Loucy (cell line): Measurements from ENCODE around the gene POMT1.

ENCODE experiments used
- EZH2phosphoT487 ChIP-seq: fragments of 200-600 bp; IDR thresholded peaks from 2 replicates; pipeline ENCODE4 v1.6.1; 2018; ENCODE audit warnings: antibody characterized with exemption, mild to moderate bottlenecking, moderate library complexity, borderline replicate concordance
- TF ChIP-seq, protein P1 (sequence below): fragments of 200-600 bp; sonication (generic); conservative IDR thresholded peaks from 2 replicates; pipeline ENCODE4 v1.5.1; 2014; ENCODE audit warnings: mild to moderate bottlenecking, antibody characterized with exemption, low read length

DNA sequence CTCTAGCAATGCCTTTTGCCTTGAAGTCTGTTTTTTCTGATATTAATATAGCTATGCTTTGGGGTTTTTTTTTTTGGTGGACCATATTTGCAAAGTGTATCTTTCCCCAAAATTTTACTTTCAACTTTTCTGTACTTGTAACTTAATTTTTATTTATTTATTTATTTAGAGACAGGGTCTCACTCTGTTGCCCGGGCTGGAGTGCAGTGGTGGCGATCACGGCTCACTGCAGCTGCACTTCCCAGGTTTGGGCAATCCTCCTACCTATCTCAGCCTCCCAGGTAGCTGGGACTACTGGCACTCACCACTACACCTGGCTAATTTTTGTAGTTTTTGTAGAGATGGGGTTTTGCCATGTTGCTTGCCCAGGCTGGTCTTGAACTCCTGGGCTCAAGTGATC lies 63.4 kb downstream of the POMT1 start:
- TF ChIP-seq, protein P1, sequence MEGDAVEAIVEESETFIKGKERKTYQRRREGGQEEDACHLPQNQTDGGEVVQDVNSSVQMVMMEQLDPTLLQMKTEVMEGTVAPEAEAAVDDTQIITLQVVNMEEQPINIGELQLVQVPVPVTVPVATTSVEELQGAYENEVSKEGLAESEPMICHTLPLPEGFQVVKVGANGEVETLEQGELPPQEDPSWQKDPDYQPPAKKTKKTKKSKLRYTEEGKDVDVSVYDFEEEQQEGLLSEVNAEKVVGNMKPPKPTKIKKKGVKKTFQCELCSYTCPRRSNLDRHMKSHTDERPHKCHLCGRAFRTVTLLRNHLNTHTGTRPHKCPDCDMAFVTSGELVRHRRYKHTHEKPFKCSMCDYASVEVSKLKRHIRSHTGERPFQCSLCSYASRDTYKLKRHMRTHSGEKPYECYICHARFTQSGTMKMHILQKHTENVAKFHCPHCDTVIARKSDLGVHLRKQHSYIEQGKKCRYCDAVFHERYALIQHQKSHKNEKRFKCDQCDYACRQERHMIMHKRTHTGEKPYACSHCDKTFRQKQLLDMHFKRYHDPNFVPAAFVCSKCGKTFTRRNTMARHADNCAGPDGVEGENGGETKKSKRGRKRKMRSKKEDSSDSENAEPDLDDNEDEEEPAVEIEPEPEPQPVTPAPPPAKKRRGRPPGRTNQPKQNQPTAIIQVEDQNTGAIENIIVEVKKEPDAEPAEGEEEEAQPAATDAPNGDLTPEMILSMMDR, result no peak
- TF ChIP-seq EZH2phosphoT487, result no peak
